A549 (cell line): ENCODE measurements around the gene ABCF3. TPM values are rescaled to one million over a fixed set of nuclear protein-coding genes. Genes with fewer than 3 reads are reported as not detected.

Source experiments
- ATAC-seq, 2 experiments: fragments of 200-7000 bp in 1 of 2; fragments of >200 bp in 1 of 2; cut with Nextera tagmentation in 1 of 2; cut with Tn5 transposase in 1 of 2; 3 replicates each; pipeline versions ENCODE4 v1.8.0 to v1.9.1; 2018 to 2020; ENCODE audit warnings: mild to moderate bottlenecking in 1 of 2, moderate library complexity in 1 of 2
- CTCF ChIA-PET: fragments of 300-600 bp; sonication (Branson Sonifier 250); formaldehyde crosslinking; extraction: SDS; loops from one replicate; lab custom pipeline; 2021; ENCODE audit warnings: antibody characterized with exemption, inconsistent platforms; lab: Yijun Ruan, JAX
- POLR2A ChIA-PET: fragments of 350-600 bp; formaldehyde crosslinking; extraction: SDS; loops from one replicate; lab custom pipeline; 2021; ENCODE audit warnings: antibody characterized with exemption, inconsistent platforms; lab: Yijun Ruan, JAX
- DNase-seq, 2 experiments: peaks; one replicate each; pipeline versions ENCODE4 v3.0.0 to v3.0.0-alpha.2; 2011 to 2016; ENCODE audit warnings: low read depth in 1 of 2, low spot score in 1 of 2
- FAIRE-seq: peaks from 2 replicates; lab custom pipeline; 2011; peaks lifted over from hg19 to GRCh38; lab: Jason Lieb, UNC
- H3K27ac ChIP-seq, 2 experiments: fragments of >200 bp; sonication (Bioruptor Twin); formaldehyde crosslinking; 3 replicates each; pipeline ENCODE4 v1.5.1; 2016 to 2017
- H3K4me1 ChIP-seq: fragments of >200 bp; sonication (Bioruptor Twin); formaldehyde crosslinking; 3 replicates; pipeline ENCODE4 v1.6.1; 2016
- H3K4me2 ChIP-seq: fragments of >200 bp; sonication (Bioruptor Twin); formaldehyde crosslinking; 3 replicates; pipeline ENCODE4 v1.6.1; 2016
- H3K4me3 ChIP-seq: fragments of >200 bp; sonication (Bioruptor Twin); formaldehyde crosslinking; 3 replicates; pipeline ENCODE4 v1.5.1; 2016
- H3K9me3 ChIP-seq: fragments of >200 bp; sonication (Bioruptor Twin); formaldehyde crosslinking; 3 replicates; pipeline ENCODE4 v1.6.1; 2016
- CBX8 ChIP-seq: fragments of 200-600 bp; sonication (generic); IDR thresholded peaks from 2 replicates; pipeline ENCODE4 v1.6.1; 2016
- CHD2 ChIP-seq: fragments of 150-350 bp; IDR thresholded peaks from 2 replicates; pipeline ENCODE4 v1.6.1; 2014; ENCODE audit warnings: low read length; ENCODE audit not compliant: partially characterized antibody
- CHD4 ChIP-seq: fragments of 200-600 bp; sonication (generic); IDR thresholded peaks from 2 replicates; pipeline ENCODE4 v1.6.1; 2016; ENCODE audit warnings: antibody characterized with exemption, mild to moderate bottlenecking, borderline replicate concordance
- EHF ChIP-seq: fragments of 250-450 bp; sonication (Bioruptor Pico); IDR thresholded peaks from 2 replicates; pipeline ENCODE4 v1.5.0; 2020; ENCODE audit warnings: mild to moderate bottlenecking
- EP300 ChIP-seq, 2 experiments: fragments of >200 bp; sonication (Bioruptor Twin); formaldehyde crosslinking; IDR thresholded peaks; 2 replicates in 1 of 2; 3 replicates in 1 of 2; pipeline ENCODE4 v1.6.1; 2016 to 2017
- FOXS1 ChIP-seq: fragments of 250-450 bp; sonication (Bioruptor Pico); IDR thresholded peaks from 2 replicates; pipeline ENCODE4 v1.5.0; 2020; ENCODE audit warnings: mild to moderate bottlenecking, moderate library complexity
- HDAC2 ChIP-seq: fragments of 200-600 bp; sonication (generic); IDR thresholded peaks from 2 replicates; pipeline ENCODE4 v1.6.1; 2016
- HOXA7 ChIP-seq: fragments of 250-450 bp; sonication (Bioruptor Pico); IDR thresholded peaks from 2 replicates; pipeline ENCODE4 v1.5.0; 2020; ENCODE audit warnings: mild to moderate bottlenecking, moderate library complexity
- HOXB13 ChIP-seq: fragments of 250-450 bp; sonication (Bioruptor Pico); IDR thresholded peaks from 2 replicates; pipeline ENCODE4 v1.5.0; 2020; ENCODE audit warnings: low read depth, mild to moderate bottlenecking, moderate library complexity
- JUN ChIP-seq, 2 experiments: fragments of >200 bp; sonication (Bioruptor Twin); formaldehyde crosslinking; IDR thresholded peaks; 2 replicates in 1 of 2; 3 replicates in 1 of 2; pipeline ENCODE4 v1.6.1; 2016 to 2017
- JUNB ChIP-seq: fragments of >200 bp; sonication (Bioruptor Twin); formaldehyde crosslinking; IDR thresholded peaks from 2 replicates; pipeline ENCODE4 v1.6.1; 2016
- KDM1A ChIP-seq: fragments of 200-600 bp; sonication (generic); IDR thresholded peaks from 2 replicates; pipeline ENCODE4 v1.6.1; 2016; ENCODE audit warnings: low read depth, mild to moderate bottlenecking
- MYC ChIP-seq: IDR thresholded peaks from 2 replicates; pipeline ENCODE4 v1.6.1; 2012; ENCODE audit warnings: mild to moderate bottlenecking, inconsistent platforms, low read length, improper control_type of control experiment, borderline replicate concordance
- NFE2L2 ChIP-seq: fragments of 150-350 bp; conservative IDR thresholded peaks from 2 replicates; pipeline ENCODE4 v1.6.1; 2014; ENCODE audit warnings: low read length
- NPAS2 ChIP-seq: fragments of 250-450 bp; sonication (Bioruptor Pico); IDR thresholded peaks from 2 replicates; pipeline ENCODE4 v1.8.0; 2022; ENCODE audit warnings: mild to moderate bottlenecking, moderate library complexity, borderline replicate concordance
- RAD21 ChIP-seq, 2 experiments: fragments of >200 bp in 1 of 2; sonication (Bioruptor Twin) in 1 of 2; formaldehyde crosslinking in 1 of 2; IDR thresholded peaks in 1 of 2; conservative IDR thresholded peaks in 1 of 2; 2 replicates in 1 of 2; 3 replicates in 1 of 2; pipeline ENCODE4 v1.6.1; 2012 to 2018; ENCODE audit warnings: inconsistent platforms in 1 of 2
- RFX5 ChIP-seq: fragments of 450-650 bp; IDR thresholded peaks from 2 replicates; pipeline ENCODE4 v1.7.1; 2014; ENCODE audit warnings: antibody characterized with exemption, mild to moderate bottlenecking, moderate library complexity
- RNF2 ChIP-seq: fragments of 200-600 bp; sonication (generic); IDR thresholded peaks from 2 replicates; pipeline ENCODE4 v1.6.1; 2016; ENCODE audit warnings: low read depth, mild to moderate bottlenecking, antibody characterized with exemption, moderate library complexity, borderline replicate concordance
- TFCP2L1 ChIP-seq: fragments of 250-450 bp; sonication (Bioruptor Pico); IDR thresholded peaks from 2 replicates; pipeline ENCODE4 v1.5.0; 2021; ENCODE audit warnings: mild to moderate bottlenecking
- TP53 ChIP-seq: fragments of 250-450 bp; sonication (Bioruptor Pico); IDR thresholded peaks from 2 replicates; pipeline ENCODE4 v1.5.0; 2021; ENCODE audit warnings: mild to moderate bottlenecking, moderate library complexity
- USF2 ChIP-seq: fragments of 450-650 bp; IDR thresholded peaks from 2 replicates; pipeline ENCODE4 v1.6.1; 2014; ENCODE audit warnings: antibody characterized with exemption
- ZFP36 ChIP-seq: fragments of 450-650 bp; IDR thresholded peaks from 2 replicates; pipeline ENCODE4 v1.6.1; 2014; ENCODE audit warnings: borderline replicate concordance; ENCODE audit not compliant: partially characterized antibody
- WGBS: methylation state at CpG from one replicate; pipeline ENCODE4 v1.1.6; 2017; ENCODE audit errors: missing lambda C conversion rate; 5-methylcytosine and 5-hydroxymethylcytosine counted together
- polyA plus RNA-seq, 4 experiments: library from polyadenylated mRNA; depleted of rRNA in 3 of 4; stranded (reverse); fragments of >200 nt; fragmentation: RNase III in 1 of 4; extraction: RNeasy Plus Mini Kit Qiagen cat#74134 plus additional on column Dnase treatment in 1 of 4; gene quantifications; 2 replicates in 3 of 4; 3 replicates in 1 of 4; pipeline ENCODE4 v1.2.3, GENCODE V29; 2011 to 2017
- TF ChIP-seq, protein P1 (sequence below): fragments of >200 bp; sonication (Bioruptor Twin); formaldehyde crosslinking; IDR thresholded peaks from 3 replicates; pipeline ENCODE4 v1.6.1; 2016
- TF ChIP-seq, protein P2 (sequence below): fragments of 250-450 bp; sonication (Bioruptor Pico); IDR thresholded peaks from 2 replicates; pipeline ENCODE4 v1.5.0; 2020; ENCODE audit warnings: low read depth, mild to moderate bottlenecking, moderate library complexity
- TF ChIP-seq, protein P3 (sequence below): fragments of 250-450 bp; sonication (Bioruptor Pico); IDR thresholded peaks from 2 replicates; pipeline ENCODE4 v1.5.0; 2021; ENCODE audit warnings: mild to moderate bottlenecking, moderate library complexity, borderline replicate concordance

ABCF3 gene
- polyA plus RNA-seq, 2 of the 4 experiments (the other 2 are of a cell fraction), result 35.3 to 46.6 TPM

DNA sequence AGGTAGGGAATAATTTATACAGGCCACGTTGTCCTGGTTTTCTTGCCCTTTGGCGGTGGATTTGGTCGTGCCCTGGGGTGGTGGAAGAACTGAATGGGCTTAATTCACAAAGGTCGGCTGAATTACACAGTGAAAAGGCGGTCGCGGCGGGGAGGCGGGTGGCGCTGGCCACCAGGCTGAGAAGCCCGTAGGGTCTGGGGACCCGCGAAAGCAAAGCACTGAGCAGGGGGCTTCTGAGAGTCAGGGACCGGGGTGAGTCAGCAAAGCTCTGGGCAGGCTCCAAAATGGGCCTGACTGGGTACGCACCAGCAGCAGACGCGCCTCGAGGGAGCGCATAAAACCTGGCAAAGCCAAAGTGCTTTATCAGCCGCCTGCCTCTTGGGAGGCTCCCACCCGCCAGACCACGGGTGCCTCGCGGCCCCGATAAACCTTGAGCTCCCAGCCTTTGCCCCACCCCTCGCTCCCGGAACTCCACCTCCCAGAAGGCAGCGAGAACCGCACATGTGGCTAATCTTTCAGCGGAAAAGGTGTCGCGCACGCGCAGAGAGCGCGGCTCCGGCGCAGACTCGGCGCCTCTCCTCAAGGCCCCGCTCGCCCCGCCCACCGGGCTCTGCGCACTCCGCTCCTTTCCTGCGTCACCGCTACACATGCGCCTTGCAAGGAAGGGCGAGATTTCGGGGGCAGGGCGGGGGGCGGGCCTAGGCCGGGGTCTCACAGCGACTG, 377 bp upstream of the ABCF3 start (continued):
- TF ChIP-seq, protein P1, sequence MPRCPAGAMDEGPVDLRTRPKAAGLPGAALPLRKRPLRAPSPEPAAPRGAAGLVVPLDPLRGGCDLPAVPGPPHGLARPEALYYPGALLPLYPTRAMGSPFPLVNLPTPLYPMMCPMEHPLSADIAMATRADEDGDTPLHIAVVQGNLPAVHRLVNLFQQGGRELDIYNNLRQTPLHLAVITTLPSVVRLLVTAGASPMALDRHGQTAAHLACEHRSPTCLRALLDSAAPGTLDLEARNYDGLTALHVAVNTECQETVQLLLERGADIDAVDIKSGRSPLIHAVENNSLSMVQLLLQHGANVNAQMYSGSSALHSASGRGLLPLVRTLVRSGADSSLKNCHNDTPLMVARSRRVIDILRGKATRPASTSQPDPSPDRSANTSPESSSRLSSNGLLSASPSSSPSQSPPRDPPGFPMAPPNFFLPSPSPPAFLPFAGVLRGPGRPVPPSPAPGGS, result peak; percentile 66; the same call in 2 of the 3 replicates
- TF ChIP-seq TP53 (CRISPR knock-in tag) (no peak), ZFP36 (no peak), USF2 (0 out of 2 replicates have a peak, but pooled peaks have one; percentile 23), MYC (peak; percentile 75; the same call in 1 of the 2 replicates), JUNB (no peak), CHD4 (no peak), HOXA7 (CRISPR knock-in tag) (no peak), EP300 (IDR thresholded peaks at IDR 0.05) (no peak), HOXB13 (CRISPR knock-in tag) (peak; percentile 70; the same call in 1 of the 2 replicates), NFE2L2 (no peak), HDAC2 (no peak), RNF2 (no peak), NPAS2 (CRISPR knock-in tag) (no peak), KDM1A (no peak), CBX8 (no peak), JUN (IDR thresholded peaks at IDR 0.05) (peak in 1 of 2 experiments; percentile 61; a peak in 3 of 5 replicates), RFX5 (no peak), CHD2 (no peak), TFCP2L1 (CRISPR knock-in tag) (no peak)
- TF ChIP-seq, protein P2, sequence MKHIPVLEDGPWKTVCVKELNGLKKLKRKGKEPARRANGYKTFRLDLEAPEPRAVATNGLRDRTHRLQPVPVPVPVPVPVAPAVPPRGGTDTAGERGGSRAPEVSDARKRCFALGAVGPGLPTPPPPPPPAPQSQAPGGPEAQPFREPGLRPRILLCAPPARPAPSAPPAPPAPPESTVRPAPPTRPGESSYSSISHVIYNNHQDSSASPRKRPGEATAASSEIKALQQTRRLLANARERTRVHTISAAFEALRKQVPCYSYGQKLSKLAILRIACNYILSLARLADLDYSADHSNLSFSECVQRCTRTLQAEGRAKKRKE, result peak; percentile 70

GRCh38 chr3:184186902-184187207, 856 bp downstream of the ABCF3 start:
- Histone ChIP-seq H3K4me1 (peaks cover 12% of the 10 kb centered on the region; the same call in 2 of the 3 replicates), H3K4me2 (peak overlapping the region; percentile 79), H3K27ac (peak overlapping the region; percentile 86 to 94), H3K9me3 (no peaks in the 10 kb centered on the region), H3K4me3 (peak overlapping the region; percentile 88)
- TF ChIP-seq, protein P3, sequence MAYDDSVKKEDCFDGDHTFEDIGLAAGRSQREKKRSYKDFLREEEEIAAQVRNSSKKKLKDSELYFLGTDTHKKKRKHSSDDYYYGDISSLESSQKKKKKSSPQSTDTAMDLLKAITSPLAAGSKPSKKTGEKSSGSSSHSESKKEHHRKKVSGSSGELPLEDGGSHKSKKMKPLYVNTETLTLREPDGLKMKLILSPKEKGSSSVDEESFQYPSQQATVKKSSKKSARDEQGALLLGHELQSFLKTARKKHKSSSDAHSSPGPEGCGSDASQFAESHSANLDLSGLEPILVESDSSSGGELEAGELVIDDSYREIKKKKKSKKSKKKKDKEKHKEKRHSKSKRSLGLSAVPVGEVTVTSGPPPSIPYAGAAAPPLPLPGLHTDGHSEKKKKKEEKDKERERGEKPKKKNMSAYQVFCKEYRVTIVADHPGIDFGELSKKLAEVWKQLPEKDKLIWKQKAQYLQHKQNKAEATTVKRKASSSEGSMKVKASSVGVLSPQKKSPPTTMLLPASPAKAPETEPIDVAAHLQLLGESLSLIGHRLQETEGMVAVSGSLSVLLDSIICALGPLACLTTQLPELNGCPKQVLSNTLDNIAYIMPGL (CRISPR knock-in tag), result no peak
- TF ChIP-seq, protein P2, result no peak
- no peak for TF ChIP-seq EHF
- no peak for TF ChIP-seq FOXS1 (CRISPR knock-in tag)
- no peak for TF ChIP-seq RAD21 (conservative IDR thresholded peaks at IDR 0.05 in 1 of 2, IDR thresholded peaks at IDR 0.05 in 1 of 2)
- ChIA-PET POLR2A (no interaction called here), CTCF (interaction anchor here (0.5 kb wide), 1 partner anchor 25 kb away, joined by 3 read pairs; no protein-coding TSS in a partner anchor)
- ATAC-seq, result no peak
- no peak for DNase-seq
- WGBS, result 18% methylated on average over 3 of the region's 3 CpGs
- FAIRE-seq, result no peak
